Measurements from ENCODE around the gene ANKRD22.

The ANKRD22 gene

DNA sequence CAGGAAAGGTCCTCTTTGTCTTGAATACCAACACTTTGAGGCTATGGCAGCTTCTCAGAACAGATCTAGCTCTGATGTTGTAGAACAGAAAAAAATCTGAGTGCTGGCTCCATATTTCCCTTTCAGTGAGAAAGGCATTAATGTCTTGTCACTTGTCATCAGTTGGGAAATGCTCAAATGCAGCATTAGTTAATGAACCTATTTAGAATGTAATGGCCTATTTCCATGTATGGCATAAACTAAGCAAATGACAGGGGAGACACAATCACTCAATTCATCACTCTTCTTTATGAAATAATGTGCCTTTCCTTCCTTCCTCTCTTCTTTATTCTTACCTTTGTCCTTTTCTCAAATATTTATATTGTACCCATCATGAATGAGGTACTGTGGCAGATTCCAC, 23.4 kb upstream of the ANKRD22 start:
- H3K9me3 ChIP-seq (replicated peaks; ENCODE audit: insufficient read depth, low read length) = no peaks in the 10 kb centered on the region
- no peaks in the 10 kb centered on the region for H4K20me1 ChIP-seq (ENCODE audit: insufficient read depth, low read length)
- no peak for DNase-seq
- TF ChIP-seq EZH2 (optimal IDR thresholded peaks at IDR 0.05; ENCODE audit: low read depth, low read length) (no peak), EZH2phosphoT487 (IDR thresholded peaks at IDR 0.05; ENCODE audit: low read length) (no peak), CTCF (IDR thresholded peaks at IDR 0.05; ENCODE audit: low read length) (no peak)
- H3K27ac ChIP-seq (ENCODE audit: low read length) = no peak overlapping the region
- no peak overlapping the region for H3K4me3 ChIP-seq (ENCODE audit: low read length)
- H3K36me3 ChIP-seq (replicated peaks; ENCODE audit: insufficient read depth, low read length) = no peaks in the 10 kb centered on the region
- H2AFZ ChIP-seq (ENCODE audit: low read length) = no peak overlapping the region
- no peak overlapping the region for H3K4me2 ChIP-seq (ENCODE audit: low read depth, low read length)
- H3K27me3 ChIP-seq (replicated peaks; ENCODE audit: insufficient read depth, low read length) = no peaks in the 10 kb centered on the region
- no peaks in the 10 kb centered on the region for H3K79me2 ChIP-seq (ENCODE audit: low read length)
- peaks cover 12% of the 10 kb centered on the region for H3K4me1 ChIP-seq (ENCODE audit: low read length)
- H3F3A ChIP-seq (ENCODE audit: insufficient read depth, low read length) = peaks cover 10% of the 10 kb centered on the region
- H3K9ac ChIP-seq (ENCODE audit: low read length) = no peak overlapping the region
- no peaks in the 10 kb centered on the region for H3K9me2 ChIP-seq (replicated peaks; ENCODE audit: insufficient read depth, low read length)

GRCh38 chr10:88874281-88874680, 22.6 kb upstream of the ANKRD22 start:
- no peak for DNase-seq
- no peak overlapping the region for H2AFZ ChIP-seq (ENCODE audit: low read length)
- TF ChIP-seq EZH2 (optimal IDR thresholded peaks at IDR 0.05; ENCODE audit: low read depth, low read length) (no peak), CTCF (IDR thresholded peaks at IDR 0.05; ENCODE audit: low read length) (no peak), EZH2phosphoT487 (IDR thresholded peaks at IDR 0.05; ENCODE audit: low read length) (no peak)
- no peaks in the 10 kb centered on the region for H3K79me2 ChIP-seq (ENCODE audit: low read length)
- no peaks in the 10 kb centered on the region for H3K9me3 ChIP-seq (replicated peaks; ENCODE audit: insufficient read depth, low read length)
- no peaks in the 10 kb centered on the region for H3K27me3 ChIP-seq (replicated peaks; ENCODE audit: insufficient read depth, low read length)
- peaks cover 10% of the 10 kb centered on the region for H3K4me1 ChIP-seq (ENCODE audit: low read length)
- no peak overlapping the region for H3K4me3 ChIP-seq (ENCODE audit: low read length)
- H3F3A ChIP-seq (ENCODE audit: insufficient read depth, low read length) = peaks cover 2% of the 10 kb centered on the region
- no peaks in the 10 kb centered on the region for H4K20me1 ChIP-seq (ENCODE audit: insufficient read depth, low read length)
- no peak overlapping the region for H3K9ac ChIP-seq (ENCODE audit: low read length)
- no peaks in the 10 kb centered on the region for H3K9me2 ChIP-seq (replicated peaks; ENCODE audit: insufficient read depth, low read length)
- no peak overlapping the region for H3K4me2 ChIP-seq (ENCODE audit: low read depth, low read length)
- no peaks in the 10 kb centered on the region for H3K36me3 ChIP-seq (replicated peaks; ENCODE audit: insufficient read depth, low read length)
- H3K27ac ChIP-seq (ENCODE audit: low read length) = no peak overlapping the region

GRCh38 chr10:88873757-88874156, 22.1 kb upstream of the ANKRD22 start:
- H3K4me3 ChIP-seq (ENCODE audit: low read length) = no peak overlapping the region
- no peaks in the 10 kb centered on the region for H3K27me3 ChIP-seq (replicated peaks; ENCODE audit: insufficient read depth, low read length)
- H3K4me2 ChIP-seq (ENCODE audit: low read depth, low read length) = no peak overlapping the region
- H3K4me1 ChIP-seq (ENCODE audit: low read length) = peaks cover 8% of the 10 kb centered on the region
- no peaks in the 10 kb centered on the region for H4K20me1 ChIP-seq (ENCODE audit: insufficient read depth, low read length)
- H3K9me3 ChIP-seq (replicated peaks; ENCODE audit: insufficient read depth, low read length) = no peaks in the 10 kb centered on the region
- no peak for DNase-seq
- TF ChIP-seq EZH2 (optimal IDR thresholded peaks at IDR 0.05; ENCODE audit: low read depth, low read length) (no peak), CTCF (IDR thresholded peaks at IDR 0.05; ENCODE audit: low read length) (no peak), EZH2phosphoT487 (IDR thresholded peaks at IDR 0.05; ENCODE audit: low read length) (no peak)
- no peaks in the 10 kb centered on the region for H3K79me2 ChIP-seq (ENCODE audit: low read length)
- no peak overlapping the region for H3K9ac ChIP-seq (ENCODE audit: low read length)
- no peaks in the 10 kb centered on the region for H3K36me3 ChIP-seq (replicated peaks; ENCODE audit: insufficient read depth, low read length)
- no peak overlapping the region for H3K27ac ChIP-seq (ENCODE audit: low read length)
- no peaks in the 10 kb centered on the region for H3K9me2 ChIP-seq (replicated peaks; ENCODE audit: insufficient read depth, low read length)
- H3F3A ChIP-seq (ENCODE audit: insufficient read depth, low read length) = no peaks in the 10 kb centered on the region
- no peak overlapping the region for H2AFZ ChIP-seq (ENCODE audit: low read length)
